HG03135 (cell line): Measurements from ENCODE around the gene MED10.

ENCODE experiments used
- ATAC-seq: cut with Tn5 transposase; IDR thresholded peaks from one replicate; pipeline ENCODE4 v1.9.1; 2021; ENCODE audit warnings: mild to moderate bottlenecking, moderate library complexity; ENCODE audit not compliant: unreplicated experiment

MED10 gene

DNA sequence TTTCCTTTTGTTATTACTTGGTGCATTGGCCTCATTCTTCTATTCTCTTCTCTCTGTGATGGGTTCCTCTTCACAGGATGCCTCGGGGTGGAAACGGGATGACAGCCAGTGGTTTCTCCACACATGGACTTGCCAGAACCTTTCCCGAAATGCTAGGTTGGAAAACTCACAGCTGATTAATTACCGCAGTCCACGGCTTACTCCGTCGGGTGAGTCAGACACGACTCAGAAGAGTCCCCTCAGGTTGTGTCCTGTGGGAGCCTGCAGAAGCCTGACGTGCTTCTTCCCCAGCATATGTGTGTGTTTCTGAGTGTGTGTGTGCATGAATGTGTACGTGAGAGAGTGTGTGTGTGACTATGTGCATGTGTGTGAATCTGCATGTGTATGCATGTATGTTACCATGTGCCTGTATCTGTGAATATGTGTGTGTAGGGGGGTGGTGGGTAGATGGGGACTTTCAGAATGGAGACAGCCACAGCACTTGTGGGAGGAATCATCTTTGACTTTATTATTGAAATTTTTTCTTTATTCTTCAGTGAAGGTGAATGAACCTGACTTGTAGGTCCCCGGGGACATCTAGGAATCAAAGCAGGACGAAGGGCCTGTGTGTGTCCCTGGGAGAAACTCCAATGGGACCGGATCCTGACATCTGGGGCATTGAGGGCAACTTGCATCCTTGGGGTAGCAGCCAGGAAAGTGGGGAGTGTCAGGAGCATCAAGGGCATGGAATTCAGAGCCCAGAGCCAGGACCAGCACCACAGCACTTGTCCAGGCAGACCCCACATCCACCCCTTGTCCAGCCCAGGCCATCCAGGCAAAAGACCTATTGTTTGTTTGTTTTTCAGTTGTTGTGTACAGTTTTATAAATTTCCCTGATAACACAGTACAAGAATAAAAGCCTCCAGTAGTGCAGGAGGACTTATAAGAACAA, 21.9 kb upstream of the MED10 start:
- ATAC-seq: no peak

DNA sequence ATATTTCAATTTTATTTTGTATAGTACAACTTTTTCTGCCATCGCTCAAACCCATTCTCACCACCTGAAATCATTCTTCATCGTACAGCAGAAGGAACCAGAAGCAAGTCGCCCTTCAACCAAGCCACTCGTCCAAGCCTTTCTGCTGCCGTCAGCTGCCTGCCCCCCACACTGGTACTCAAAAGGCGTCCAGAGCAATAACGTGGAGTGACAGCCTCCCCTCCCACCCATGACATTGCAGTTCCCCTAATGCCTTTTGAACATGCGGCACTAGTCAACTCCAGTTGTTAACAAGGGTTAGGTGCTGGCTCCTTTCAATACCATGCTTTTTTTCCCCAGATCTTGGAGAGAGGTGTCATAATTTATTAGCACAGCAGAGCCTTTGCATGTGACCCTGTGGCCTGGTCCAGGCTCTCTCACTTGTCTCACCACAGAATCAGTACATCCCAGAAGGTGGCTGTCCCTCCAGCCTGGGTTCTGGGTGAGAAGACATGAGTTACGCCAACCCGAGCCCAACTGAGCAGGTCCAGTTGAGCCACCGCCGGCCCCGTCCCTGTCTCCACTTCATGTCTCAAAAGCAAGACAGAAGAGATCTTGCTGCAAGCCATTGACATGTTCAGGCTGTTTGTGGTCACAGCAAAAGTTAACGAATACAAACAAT, 20.4 kb upstream of the MED10 start:
- no peak for ATAC-seq

DNA sequence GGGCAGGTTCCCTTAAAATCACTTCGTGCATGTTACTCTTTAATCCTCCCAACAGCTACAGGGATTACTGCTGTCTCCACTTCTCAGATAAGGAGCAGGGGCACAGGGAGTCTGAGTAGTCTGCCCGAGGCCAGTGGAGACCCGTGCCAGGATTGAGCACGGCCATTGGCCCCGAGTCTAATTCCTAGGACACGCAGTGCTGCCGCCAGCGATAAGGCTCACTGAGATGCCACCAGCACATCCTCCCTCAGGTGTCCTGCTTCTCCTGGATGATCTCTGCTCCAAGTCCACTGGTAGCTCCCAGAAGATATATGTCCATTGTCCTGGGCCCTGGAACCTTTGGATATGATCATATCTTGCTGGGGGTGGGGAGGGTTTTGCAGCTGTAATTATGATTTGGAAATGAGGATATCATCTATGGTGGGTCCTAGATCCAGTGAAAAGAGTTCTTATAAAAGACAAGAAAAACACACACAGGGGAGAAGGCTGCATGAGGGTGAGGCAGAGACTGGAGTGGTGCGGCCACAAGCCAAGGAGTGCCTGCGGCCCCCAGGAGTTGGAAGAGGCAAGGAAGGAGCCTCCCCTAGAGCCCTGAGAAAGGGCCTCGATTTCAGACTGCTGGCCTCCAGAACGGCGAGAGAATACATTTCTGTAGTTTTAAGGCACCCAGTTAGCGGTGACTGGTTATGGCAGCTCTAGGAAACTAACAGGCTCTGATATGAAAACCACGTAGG, 19.4 kb upstream of the MED10 start:
- ATAC-seq: no peak

DNA sequence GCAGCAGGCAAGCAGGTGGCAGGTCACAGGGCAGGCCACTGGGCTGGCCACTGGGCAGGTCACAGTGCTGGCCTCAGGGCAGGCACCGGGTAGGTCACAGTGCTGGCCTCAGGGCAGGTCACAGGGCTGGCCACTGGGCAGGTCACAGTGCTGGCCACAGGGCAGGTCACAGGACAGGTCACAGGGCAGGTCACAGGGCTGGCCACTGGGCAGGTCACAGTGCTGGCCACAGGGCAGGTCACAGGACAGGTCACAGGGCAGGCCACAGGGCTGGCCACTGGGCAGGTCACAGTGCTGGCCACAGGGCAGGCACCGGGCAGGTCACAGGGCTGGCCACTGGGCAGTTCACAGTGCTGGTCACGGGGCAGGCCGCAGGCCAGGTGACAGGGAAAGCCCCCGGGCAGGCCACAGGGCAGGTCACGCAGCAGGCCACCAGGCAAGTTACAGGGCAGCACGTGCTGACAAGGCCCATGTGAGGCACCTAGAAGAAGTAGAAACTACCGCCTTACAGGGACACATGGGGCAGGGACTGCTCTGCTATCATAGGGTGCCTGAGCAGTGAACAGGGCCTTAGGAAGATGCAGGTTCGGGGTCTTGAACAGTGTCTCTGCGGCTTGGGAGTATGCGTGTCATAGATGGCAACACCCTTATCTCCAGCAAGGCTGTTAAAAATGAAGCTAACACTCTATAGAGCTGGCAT, 18.6 kb upstream of the MED10 start:
- ATAC-seq: no peak

DNA sequence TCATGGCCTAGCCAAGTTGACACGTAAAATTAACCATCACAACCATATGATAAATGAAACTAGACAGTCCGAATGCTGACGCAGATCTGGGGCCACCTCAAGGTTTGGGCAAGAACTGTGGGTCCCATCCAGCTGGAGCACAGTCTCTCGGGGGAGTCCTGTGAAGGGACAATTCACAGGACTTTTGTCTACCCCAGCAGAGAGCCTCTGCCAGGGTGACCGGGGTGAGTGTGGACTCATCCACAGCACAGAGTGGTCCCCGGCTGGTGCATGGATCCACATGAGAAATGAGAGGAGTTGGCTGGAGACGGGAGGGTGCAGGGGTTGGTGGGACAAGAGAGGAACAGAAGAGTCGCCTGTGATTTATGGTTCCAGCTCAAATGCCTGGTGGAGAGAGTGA, 17.7 kb upstream of the MED10 start:
- ATAC-seq: no peak

DNA sequence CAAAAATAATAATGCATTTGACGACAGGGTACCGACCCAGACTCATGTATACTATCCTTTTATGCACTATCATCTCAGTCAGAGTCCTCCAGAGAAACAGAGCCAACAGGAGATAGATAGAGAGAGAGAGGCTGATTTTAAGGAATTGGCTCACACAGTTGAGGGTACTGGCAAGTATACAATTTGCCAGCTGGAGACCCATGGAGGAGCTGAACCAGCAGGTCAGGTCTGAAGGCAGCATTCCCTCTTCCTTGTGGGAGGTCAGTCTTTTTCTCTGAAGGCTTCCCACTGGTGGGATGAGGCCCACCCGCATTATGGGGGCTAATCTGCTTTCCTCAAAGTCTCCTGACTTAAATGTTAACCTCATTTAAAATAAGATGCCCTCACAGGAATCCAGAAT, 17.3 kb upstream of the MED10 start:
- no peak for ATAC-seq

DNA sequence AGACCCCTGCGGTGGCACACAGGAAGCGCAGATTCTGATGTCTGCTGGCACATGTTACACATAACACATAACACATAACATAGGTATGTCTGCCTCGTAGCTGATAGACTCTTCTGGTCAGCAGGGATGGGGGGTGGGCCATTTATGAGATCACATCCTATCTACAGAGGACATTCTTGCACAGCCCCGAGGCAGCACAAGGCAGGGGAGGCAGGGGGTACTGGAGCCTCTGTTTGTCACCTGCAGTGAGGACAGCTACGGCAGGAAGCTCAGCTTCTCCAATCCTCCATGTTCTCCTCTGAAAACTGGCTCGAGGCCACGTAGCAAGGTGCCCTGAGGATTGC, 16.7 kb upstream of the MED10 start:
- ATAC-seq: no peak

DNA sequence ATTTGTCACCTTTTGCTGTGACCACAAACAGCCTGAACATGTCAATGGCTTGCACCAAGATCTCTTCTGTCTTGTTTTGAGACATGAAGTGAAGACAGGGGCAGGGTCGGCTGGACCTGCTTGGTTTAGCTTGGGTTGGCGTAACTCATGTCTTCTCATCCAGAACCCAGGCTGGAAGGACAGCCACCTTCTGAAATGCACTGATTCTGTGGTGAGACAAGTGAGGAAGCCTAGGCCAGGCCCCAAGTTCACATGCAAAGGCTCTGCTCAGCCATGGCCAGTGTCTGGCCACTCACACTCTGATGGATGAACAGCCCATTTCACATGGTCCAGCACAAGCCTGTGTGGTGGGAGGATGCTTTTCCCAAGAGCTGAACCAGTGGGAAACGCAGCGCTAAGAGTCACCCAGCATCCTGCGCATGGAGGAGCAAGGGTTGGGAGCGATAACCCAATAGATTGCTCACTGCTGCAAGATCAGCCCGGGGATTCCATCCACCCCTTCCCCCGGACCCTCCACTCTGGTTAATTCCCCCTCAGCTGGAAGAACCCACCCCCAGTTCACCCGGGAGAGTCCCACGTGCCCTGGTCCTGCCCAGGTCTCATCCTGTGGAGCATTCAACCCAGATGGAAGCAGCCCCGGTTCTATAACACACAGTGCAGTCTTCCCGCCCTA, 16.2 kb upstream of the MED10 start:
- no peak for ATAC-seq

DNA sequence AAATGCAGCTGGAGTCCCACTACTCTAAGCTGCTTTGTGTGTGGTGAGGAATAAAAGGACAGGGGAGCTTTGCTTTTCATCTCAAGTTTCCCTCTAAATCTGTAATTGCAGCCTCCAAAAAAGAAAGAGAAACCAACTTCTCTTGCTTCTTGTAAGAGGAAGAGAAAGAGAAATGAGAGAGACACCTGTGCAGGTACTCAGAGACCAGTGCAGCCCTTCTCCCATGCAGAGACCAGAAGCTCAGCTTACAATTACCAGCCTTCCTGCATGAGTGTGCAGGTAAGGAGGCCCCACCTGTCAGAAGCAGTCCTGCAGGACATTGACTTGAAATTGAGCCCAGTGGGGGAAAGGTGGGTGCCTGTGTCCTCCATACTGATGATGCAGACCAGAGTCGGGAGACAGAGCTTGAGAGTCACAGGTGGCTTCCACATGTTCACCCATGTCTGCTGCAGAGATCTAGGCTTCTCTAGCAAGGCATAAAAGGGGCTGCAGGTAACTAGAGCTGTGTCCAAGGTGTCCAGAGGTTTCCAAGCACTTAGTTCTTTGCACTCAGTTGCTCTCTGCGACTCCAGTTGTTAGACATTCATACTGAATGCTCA, 15.3 kb upstream of the MED10 start:
- ATAC-seq: no peak

DNA sequence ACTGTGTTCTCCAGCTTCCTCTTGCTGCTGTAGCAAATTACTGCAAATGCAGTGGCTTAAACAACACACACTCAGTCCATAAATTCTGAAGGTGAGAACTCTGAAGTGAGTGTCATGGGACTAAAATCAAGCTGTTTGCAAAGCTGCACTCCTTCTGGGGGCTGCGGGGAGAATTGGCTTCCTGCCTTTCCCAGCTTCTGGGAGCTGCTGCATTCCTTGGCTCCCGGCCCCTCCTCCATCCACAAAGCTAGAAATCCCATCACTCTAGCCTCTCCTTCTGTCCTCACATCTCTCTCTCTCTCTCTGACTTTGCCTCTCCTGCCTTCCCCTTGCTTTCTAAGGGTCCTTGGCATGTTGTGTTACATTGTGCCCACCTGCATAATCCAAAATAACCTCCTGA, 14.2 kb upstream of the MED10 start:
- no peak for ATAC-seq

DNA sequence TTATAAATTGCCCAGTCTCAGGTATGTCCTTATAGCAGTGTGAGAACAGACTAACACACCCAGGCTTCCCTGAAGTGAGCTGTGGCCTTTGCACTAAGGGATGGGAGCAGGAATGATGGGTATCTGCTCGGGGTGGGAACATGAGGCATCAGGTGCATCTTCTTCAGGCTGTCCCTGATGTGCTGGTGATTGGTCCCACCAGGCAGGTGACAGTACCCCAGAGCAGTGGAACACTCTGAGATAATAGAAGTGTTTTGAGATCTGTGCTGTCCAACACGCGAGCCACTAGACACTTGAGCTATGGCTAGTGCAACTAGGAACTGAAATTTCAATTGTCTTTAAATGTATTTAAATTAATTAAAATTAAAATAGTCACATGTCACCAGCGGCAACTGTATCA, 12.8 kb upstream of the MED10 start:
- ATAC-seq: no peak

DNA sequence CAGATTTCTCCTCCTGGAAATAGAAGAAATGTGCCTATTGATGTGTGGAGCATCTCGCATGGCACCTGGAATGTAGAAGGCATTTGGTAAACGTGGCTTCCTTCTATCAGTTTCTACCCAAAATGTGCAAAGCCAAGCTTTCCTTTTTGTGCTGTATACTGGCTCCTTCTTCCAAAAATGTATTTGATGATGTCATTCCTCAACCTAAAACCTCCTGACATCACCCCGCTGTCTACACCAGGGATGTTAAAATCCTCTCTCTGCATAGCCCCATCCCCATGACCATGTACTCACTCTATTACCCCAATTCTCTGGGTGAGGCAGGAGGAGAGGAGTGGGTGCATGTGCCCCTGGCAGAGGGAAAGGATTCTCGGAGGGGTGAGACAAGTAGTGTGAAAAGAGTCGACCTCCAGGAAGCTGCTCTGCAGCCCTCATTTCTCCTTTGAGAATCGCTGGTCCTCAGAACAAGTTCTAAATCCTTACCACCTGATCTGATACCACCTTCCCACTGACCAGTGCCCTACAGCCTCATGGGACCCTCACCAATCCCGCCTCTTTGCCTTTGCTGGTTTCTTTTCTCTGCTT, 11.7 kb upstream of the MED10 start:
- no peak for ATAC-seq

DNA sequence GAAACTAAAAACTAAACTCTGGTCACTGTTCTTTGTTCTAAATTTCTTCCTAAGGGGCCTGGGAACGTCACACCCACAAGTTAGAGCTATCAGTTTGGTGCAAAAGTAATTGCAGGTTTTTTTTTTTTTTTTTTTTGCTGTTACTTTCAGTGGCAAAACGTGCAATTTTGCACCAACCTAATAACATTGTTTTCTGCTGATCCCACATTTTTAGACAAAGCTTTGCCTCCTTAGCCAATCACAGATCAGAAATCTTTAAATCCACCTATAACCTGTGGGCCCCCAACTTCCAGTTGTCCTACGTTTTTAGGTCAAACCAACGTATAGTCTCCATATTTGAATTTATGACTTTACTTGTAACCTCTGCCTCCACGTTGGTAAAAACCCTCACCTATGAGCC, 11.1 kb upstream of the MED10 start:
- no peak for ATAC-seq

DNA sequence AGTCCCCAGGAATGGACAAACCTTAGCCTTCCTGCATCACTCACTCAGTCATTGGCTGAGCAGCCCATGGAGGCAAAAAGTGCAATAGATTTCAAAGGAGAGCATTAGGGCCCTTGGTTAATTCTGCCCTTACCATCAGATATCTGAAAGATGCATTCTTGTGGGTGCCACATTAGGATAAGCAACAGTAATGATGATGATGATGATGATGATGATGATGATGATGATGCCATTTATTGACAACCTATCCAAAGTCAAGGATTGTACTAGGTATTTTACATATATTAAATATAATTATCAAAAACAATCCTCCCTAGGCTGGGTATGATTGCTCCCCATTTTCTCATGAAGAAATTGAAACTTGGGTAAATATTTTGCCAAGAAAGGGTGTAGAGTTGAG, 9.6 kb upstream of the MED10 start:
- ATAC-seq: no peak

DNA sequence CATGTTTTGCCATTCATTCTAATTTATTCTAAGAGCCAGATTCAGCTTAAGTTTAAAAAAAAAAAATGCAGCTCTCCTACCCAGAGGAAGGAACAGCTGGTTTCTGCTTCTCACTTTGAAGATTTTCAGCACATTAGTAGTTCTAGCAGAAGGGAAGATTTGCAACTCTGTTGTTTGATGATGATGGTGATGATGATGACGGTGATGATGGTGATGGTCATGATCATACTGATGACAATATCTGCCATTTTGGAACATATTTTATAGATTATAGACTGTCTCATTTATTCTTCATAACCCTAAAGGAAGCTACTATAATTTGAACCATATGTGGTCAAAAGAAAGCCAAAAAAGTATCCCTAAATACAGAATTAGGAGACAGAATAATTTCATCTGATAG, 7.9 kb upstream of the MED10 start:
- no peak for ATAC-seq

DNA sequence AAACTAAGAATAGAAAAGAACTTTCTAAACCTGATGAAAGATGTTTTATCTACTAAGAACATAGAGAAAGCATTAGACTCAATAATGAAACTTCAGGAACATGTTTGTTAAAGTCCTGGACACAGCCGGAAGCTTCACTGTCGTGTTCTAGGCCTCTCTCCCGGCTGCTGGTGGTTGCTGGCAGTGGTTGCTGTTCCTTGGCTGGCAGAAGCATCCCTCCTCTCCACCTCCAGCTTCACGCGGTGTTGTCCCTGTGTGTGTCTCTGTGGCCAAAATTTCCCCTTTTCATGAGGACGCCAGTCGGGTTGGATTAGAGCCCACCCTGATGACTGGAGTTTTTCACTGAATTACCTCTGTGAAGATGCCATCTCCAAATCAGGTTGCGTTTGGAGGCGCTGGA, 6.5 kb upstream of the MED10 start:
- ATAC-seq: no peak

DNA sequence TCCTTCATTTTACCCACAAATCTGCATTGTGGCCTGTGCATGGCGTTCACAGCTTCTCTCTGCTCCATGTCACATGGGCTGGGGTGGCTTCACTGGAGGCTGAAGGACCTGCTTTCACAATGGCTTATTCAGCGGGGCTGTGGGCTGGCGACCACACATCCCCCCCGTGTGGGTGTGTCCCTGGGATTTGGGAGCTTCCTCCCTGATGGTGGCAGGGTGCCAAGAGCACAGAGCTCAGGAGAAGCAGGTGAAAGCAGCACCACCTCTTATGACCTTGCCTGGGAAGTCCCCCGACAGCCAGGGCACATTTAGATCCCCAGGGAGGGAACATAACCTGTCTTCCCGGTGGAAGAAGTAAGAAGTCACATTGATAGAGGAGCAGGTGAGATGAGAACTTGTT, 5.0 kb upstream of the MED10 start:
- no peak for ATAC-seq

DNA sequence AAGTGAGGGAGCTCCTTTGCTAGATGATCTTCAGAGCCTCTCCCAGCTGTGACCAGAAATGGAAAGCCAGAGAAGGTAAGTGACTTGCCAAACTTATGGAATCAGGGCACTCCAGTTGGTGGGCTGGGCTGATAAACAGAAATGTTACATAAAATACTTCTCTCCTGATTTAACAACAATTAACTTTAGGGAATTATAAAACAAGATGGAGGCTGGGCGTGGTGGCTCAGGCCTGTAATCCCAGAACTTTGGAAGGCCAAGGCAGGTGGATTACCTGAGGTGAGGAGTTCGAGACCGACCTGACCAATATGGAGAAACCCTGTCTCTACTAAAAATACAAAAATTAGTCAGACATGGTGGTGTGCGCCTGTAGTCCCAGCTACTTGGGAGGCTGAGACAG, 899 bp upstream of the MED10 start:
- no peak for ATAC-seq

DNA sequence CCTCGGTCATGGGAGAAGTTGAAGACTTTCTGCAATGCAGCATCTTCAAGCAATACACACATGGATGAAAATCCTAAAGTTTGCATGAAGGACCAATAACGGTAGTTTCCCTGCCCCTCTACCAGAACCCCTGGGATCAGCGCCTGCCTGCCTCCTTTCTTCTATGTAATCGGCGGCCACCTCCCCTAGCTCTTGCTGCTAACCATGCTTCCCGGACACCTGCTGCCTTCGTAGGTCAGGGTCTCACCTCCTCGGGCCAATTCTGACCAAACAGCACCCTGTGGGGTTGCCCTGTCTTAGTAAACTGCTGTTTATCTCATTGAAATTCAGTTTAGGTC, 388 bp upstream of the MED10 start:
- ATAC-seq: peak; percentile 21

DNA sequence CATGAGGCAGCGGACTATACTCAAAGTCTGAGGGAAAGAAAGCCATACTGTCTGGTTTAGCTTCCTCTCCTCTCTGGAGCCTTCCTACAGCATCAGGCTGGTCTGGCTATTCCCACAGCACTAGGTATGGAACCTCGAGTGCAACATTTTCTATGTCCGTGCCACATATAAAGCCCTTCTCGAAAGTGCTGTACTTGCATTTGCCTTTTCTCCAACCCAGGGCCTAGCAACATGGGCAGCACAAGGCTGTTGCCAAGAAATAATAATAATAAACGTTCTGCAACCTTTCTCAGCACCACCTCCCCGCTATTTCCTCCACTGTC, 804 bp downstream of the MED10 start:
- no peak for ATAC-seq
